HepG2 (cell line): ENCODE data around the gene CD68. TPM values are rescaled to one million over a fixed set of nuclear protein-coding genes. Genes with fewer than 3 reads are reported as not detected.
A peak's percentile ranks its signal among the peaks of the same experiment; 100 is the strongest.

Experiments
- ATF7-NPFF ChIP-seq: sonication (generic); formaldehyde crosslinking; IDR thresholded peaks from 2 replicates; pipeline ENCODE4 v1.8.1; 2023; ENCODE audit warnings: mild to moderate bottlenecking, low read depth, missing genetic modification reagents, moderate library complexity
- CHCHD3 ChIP-seq: sonication (generic); formaldehyde crosslinking; IDR thresholded peaks from 2 replicates; pipeline ENCODE4 v1.8.0; 2022; ENCODE audit warnings: mild to moderate bottlenecking, missing genetic modification reagents, moderate library complexity
- FOXP4 ChIP-seq: sonication (generic); formaldehyde crosslinking; IDR thresholded peaks from 2 replicates; pipeline ENCODE4 v1.4.0; 2020; ENCODE audit warnings: missing genetic modification reagents
- KLF13 ChIP-seq: sonication (generic); formaldehyde crosslinking; IDR thresholded peaks from 2 replicates; pipeline ENCODE4 v1.4.0; 2020; ENCODE audit warnings: mild to moderate bottlenecking, missing genetic modification reagents
- POGZ ChIP-seq: sonication (generic); formaldehyde crosslinking; IDR thresholded peaks from 2 replicates; pipeline ENCODE4 v1.4.0; 2020; ENCODE audit warnings: mild to moderate bottlenecking, missing genetic modification reagents
- REPIN1 ChIP-seq: sonication (generic); formaldehyde crosslinking; IDR thresholded peaks from 2 replicates; pipeline ENCODE4 v1.8.0; 2022; ENCODE audit warnings: missing genetic modification reagents, low read depth, mild to moderate bottlenecking, borderline replicate concordance
- SNRNP70 ChIP-seq: fragments of 200-400 bp; formaldehyde crosslinking; IDR thresholded peaks from 2 replicates; pipeline ENCODE4 v1.6.1; 2017; ENCODE audit warnings: mild to moderate bottlenecking, low read depth, low read length, moderate library complexity
- SP4 ChIP-seq: sonication (generic); formaldehyde crosslinking; IDR thresholded peaks from 2 replicates; pipeline ENCODE4 v1.8.1; 2023; ENCODE audit warnings: mild to moderate bottlenecking, missing genetic modification reagents
- SRSF9 ChIP-seq: fragments of 200-400 bp; formaldehyde crosslinking; IDR thresholded peaks from 2 replicates; pipeline ENCODE4 v1.6.1; 2018; ENCODE audit warnings: borderline replicate concordance, mild to moderate bottlenecking, low read depth, low read length; ENCODE audit not compliant: insufficient read depth, poor library complexity, severe bottlenecking
- TFDP1 ChIP-seq: IDR thresholded peaks from 2 replicates; pipeline ENCODE4 v1.6.1; 2016; ENCODE audit warnings: missing compliant biosample characterization, missing genetic modification reagents, borderline replicate concordance
- ZBTB25 ChIP-seq: IDR thresholded peaks from 2 replicates; pipeline ENCODE4 v1.6.1; 2018; ENCODE audit warnings: missing genetic modification reagents
- ZNF317 ChIP-seq: sonication (generic); formaldehyde crosslinking; IDR thresholded peaks from 2 replicates; pipeline ENCODE4 v1.5.0; 2020; ENCODE audit warnings: mild to moderate bottlenecking, missing genetic modification reagents
- ZNF343 ChIP-seq: sonication (generic); formaldehyde crosslinking; IDR thresholded peaks from 2 replicates; pipeline ENCODE4 v1.4.0; 2020; ENCODE audit warnings: mild to moderate bottlenecking, missing genetic modification reagents
- ZNF432 ChIP-seq: sonication (generic); formaldehyde crosslinking; IDR thresholded peaks from 2 replicates; pipeline ENCODE4 v1.5.0; 2020; ENCODE audit warnings: missing genetic modification reagents, mild to moderate bottlenecking, borderline replicate concordance
- ZNF484 ChIP-seq: sonication (generic); formaldehyde crosslinking; IDR thresholded peaks from 2 replicates; pipeline ENCODE4 v1.5.1; 2020; ENCODE audit warnings: mild to moderate bottlenecking, low read depth, missing genetic modification reagents, borderline replicate concordance
- ZNF660 ChIP-seq: sonication (generic); formaldehyde crosslinking; IDR thresholded peaks from 2 replicates; pipeline ENCODE4 v1.5.1; 2020; ENCODE audit warnings: mild to moderate bottlenecking, low read depth, missing genetic modification reagents, borderline replicate concordance
- ZNF672 ChIP-seq: sonication (generic); formaldehyde crosslinking; IDR thresholded peaks from 2 replicates; pipeline ENCODE4 v1.8.1; 2022; ENCODE audit warnings: missing genetic modification reagents
- ZNF746 ChIP-seq: sonication (generic); formaldehyde crosslinking; IDR thresholded peaks from 2 replicates; pipeline ENCODE4 v1.8.0; 2022; ENCODE audit warnings: mild to moderate bottlenecking, missing genetic modification reagents
- ZNF782 ChIP-seq: sonication (generic); formaldehyde crosslinking; IDR thresholded peaks from 2 replicates; pipeline ENCODE4 v1.4.0; 2020; ENCODE audit warnings: missing genetic modification reagents, mild to moderate bottlenecking, borderline replicate concordance
- ZNF83 ChIP-seq: sonication (generic); formaldehyde crosslinking; IDR thresholded peaks from 2 replicates; pipeline ENCODE4 v1.4.0; 2020; ENCODE audit warnings: missing genetic modification reagents, mild to moderate bottlenecking, borderline replicate concordance
- polyA plus RNA-seq, 8 experiments: library from polyadenylated mRNA; depleted of rRNA in 3 of 8; stranded (reverse) in 7 of 8; unstranded in 1 of 8; fragments of >200 nt; fragmentation: Illumina TruSeq in 4 of 8; extraction: Trizol in 4 of 8; gene quantifications; 2 replicates each; pipeline versions ENCODE4 v1.2.1 to v1.2.3, GENCODE V29; 2011 to 2016; ENCODE audit warnings: low read depth in 4 of 8, missing spikeins in 1 of 8, mixed read lengths in 1 of 8; ENCODE audit not compliant: insufficient read depth in 1 of 8
- total RNA-seq, 5 experiments: library from RNA; depleted of rRNA; stranded (reverse); fragments of >200 nt; fragmentation: Illumina TruSeq; extraction: Trizol; gene quantifications; 2 replicates each; pipeline ENCODE4 v1.2.3, GENCODE V29; 2016; ENCODE audit warnings: low read depth in 1 of 5
- TF ChIP-seq, protein P1 (sequence below): sonication (generic); formaldehyde crosslinking; IDR thresholded peaks from 2 replicates; pipeline ENCODE4 v1.4.0; 2020; ENCODE audit warnings: missing genetic modification reagents, borderline replicate concordance
- TF ChIP-seq, protein P2 (sequence below): sonication (generic); formaldehyde crosslinking; IDR thresholded peaks from 2 replicates; pipeline ENCODE4 v1.5.0; 2020; ENCODE audit warnings: mild to moderate bottlenecking, low read depth, missing genetic modification reagents, borderline replicate concordance

The CD68 gene
- total and polyA plus RNA-seq, 2 of the 13 experiments (the other 11 are each of a cell fraction or from before 2014, with no cell fraction given), result 10.3 to 104 TPM

DNA sequence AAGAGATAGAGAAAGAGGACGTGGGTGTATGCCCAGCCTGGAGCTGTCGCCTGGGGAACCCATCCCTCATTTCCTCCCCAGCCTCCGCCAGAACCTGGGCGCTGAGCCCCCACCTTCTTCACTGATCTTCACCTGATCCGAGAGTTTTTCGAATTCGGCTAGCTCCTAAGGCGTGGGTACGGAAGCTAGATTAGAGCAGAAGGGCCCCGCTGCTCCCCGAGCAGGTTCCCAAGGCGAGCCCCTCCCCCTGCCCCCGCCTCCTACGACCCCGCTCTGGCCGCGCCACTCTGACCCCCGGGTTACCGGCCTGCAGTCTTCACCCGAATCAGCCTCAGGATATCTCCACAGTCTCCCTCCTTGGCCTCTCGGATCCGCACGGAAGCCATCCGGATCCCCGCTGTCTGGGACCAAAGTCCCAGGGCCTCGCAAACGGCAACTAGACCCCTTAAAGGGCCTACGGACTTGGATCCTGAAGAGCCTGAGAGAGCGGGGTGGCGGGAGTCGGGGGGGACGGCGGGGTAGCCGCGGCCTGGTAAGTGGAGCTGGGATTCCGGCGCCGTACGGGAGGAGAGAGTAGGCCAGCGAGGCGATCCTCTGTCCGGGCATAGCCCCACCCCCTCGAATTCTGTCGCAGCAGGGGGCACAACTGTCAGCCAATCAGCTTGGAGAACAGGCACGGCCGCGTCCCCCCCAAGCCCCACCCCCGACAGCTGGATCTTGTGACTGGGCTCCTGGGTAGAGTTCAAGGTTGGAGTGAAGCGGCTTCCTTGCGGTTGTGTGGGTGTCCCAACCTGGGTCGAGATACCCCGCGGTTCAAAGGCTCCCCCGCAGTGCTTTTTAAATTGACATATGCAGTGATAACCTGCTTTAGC is 48.0 kb downstream of the CD68 start, which contains the start of gene SAT2 (continued):
- TF ChIP-seq REPIN1 (CRISPR knock-in tag) (no peak), TFDP1 (CRISPR knock-in tag) (peak; percentile 21; the same call in 1 of the 2 replicates), ZNF484 (no peak), ZNF317 (CRISPR knock-in tag) (peak; percentile 63; the same call in 1 of the 2 replicates), SP4 (CRISPR knock-in tag) (peak; percentile 63; the same call in 1 of the 2 replicates), ZNF672 (no peak), ATF7-NPFF (CRISPR knock-in tag) (no peak), ZNF746 (CRISPR knock-in tag) (0 out of 2 replicates have a peak, but pooled peaks have one; percentile 32), ZNF432 (CRISPR knock-in tag) (no peak), SNRNP70 (no peak), SRSF9 (no peak), ZNF782 (CRISPR knock-in tag) (0 out of 2 replicates have a peak, but pooled peaks have one; percentile 69), ZNF83 (no peak), POGZ (CRISPR knock-in tag) (peak; percentile 62; the same call in 1 of the 2 replicates), ZNF343 (CRISPR knock-in tag) (no peak; the same call in 1 of the 2 replicates), FOXP4 (CRISPR knock-in tag) (peak; percentile 58), ZNF660 (CRISPR knock-in tag) (no peak), ZBTB25 (CRISPR knock-in tag) (no peak; the same call in 1 of the 2 replicates), CHCHD3 (CRISPR knock-in tag) (no peak), KLF13 (CRISPR knock-in tag) (no peak)
- TF ChIP-seq, protein P1, sequence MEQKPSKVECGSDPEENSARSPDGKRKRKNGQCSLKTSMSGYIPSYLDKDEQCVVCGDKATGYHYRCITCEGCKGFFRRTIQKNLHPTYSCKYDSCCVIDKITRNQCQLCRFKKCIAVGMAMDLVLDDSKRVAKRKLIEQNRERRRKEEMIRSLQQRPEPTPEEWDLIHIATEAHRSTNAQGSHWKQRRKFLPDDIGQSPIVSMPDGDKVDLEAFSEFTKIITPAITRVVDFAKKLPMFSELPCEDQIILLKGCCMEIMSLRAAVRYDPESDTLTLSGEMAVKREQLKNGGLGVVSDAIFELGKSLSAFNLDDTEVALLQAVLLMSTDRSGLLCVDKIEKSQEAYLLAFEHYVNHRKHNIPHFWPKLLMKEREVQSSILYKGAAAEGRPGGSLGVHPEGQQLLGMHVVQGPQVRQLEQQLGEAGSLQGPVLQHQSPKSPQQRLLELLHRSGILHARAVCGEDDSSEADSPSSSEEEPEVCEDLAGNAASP, result no peak
- TF ChIP-seq, protein P2, sequence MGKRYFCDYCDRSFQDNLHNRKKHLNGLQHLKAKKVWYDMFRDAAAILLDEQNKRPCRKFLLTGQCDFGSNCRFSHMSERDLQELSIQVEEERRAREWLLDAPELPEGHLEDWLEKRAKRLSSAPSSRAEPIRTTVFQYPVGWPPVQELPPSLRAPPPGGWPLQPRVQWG (CRISPR knock-in tag), result no peak
